GM18517 (cell line): ENCODE measurements around the gene TCEAL2.
"Not testable (repeated sequence)": the region's sequence is repeated elsewhere in the genome, so short reads cannot be mapped to it uniquely, and the experiment has no call there.

Source experiments
- ATAC-seq: cut with Tn5 transposase; IDR thresholded peaks from one replicate; pipeline ENCODE4 v1.9.1; 2021; ENCODE audit warnings: mild to moderate bottlenecking, moderate library complexity; ENCODE audit not compliant: unreplicated experiment

TCEAL2 gene

DNA sequence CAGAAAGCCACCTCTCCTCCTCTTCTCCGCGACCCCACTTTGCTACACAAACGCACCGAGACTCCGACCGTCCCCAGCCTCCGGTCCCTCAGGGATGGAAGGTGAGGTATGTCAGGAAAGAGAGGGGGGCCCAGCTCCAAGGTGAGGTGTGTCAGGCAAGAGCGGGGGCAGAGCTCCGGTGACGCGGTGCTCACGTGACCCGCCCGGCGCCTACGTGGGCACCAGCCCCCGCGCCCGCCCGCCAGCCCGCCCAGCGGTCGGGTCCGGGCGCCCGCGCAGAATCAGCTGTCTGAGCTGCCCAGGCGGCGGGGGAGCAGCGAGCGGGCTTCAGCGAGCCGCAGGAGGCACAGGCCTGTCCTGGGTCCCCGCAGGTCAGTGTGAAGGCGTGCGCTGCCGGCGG, at the start of gene TCEAL2:
TSS of gene TCEAL2 (plus strand) at position 244 of the 400 bp plus-strand sequence. CDS start 1,152 bp downstream, outside the sequence.
- ATAC-seq: not testable (repeated sequence)

- no peak for ATAC-seq
Measured at GRCh38 chrX:102077426-102077825, 48.1 kb upstream of the TCEAL2 start.

- no peak for ATAC-seq
Measured at GRCh38 chrX:102085706-102086105, 39.8 kb upstream of the TCEAL2 start.

- no peak for ATAC-seq
Measured at GRCh38 chrX:102113367-102113766, 12.1 kb upstream of the TCEAL2 start.

- no peak for ATAC-seq
Measured at GRCh38 chrX:102115748-102116147, 9.7 kb upstream of the TCEAL2 start.

- not testable (repeated sequence) for ATAC-seq
Measured at GRCh38 chrX:102125014-102125413, 465 bp upstream of the TCEAL2 start.

GRCh38 chrX:102126080-102126818, 770 bp downstream of the TCEAL2 start:
- not testable (repeated sequence) for ATAC-seq

DNA sequence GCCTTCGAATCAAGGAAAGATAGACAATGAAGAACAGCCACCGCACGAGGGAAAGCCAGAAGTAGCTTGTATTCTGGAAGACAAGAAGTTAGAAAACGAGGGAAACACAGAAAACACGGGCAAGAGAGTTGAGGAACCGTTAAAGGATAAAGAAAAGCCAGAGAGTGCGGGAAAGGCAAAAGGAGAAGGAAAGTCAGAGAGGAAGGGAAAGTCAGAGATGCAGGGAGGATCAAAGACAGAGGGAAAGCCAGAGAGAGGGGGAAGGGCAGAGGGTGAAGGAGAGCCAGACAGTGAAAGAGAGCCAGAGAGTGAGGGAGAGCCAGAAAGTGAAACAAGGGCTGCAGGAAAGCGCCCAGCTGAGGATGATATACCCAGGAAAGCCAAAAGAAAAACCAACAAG, 1.4 kb downstream of the TCEAL2 start:
- ATAC-seq: no peak

GRCh38 chrX:102129473-102129872, 4.0 kb downstream of the TCEAL2 start:
- ATAC-seq: no peak

DNA sequence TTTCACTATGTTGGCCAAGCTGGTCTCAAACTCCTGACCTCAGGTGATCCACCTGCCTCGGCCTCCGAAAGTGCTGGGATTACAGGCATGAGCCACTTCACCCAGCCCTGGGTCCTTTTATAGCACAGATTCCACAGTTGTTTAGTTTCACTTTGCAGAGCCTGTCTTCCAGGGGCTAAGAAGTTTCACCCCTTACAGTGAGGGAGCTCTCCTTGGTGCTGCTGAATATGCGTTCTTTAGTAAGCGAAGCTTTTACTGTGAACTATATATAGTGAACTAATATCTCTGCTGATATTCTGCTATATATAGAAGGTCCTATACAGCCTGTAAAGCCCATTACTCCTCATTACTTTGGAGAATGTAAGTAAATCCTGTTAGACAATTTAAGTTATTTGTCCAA, 12.6 kb downstream of the TCEAL2 start:
- no peak for ATAC-seq

- not testable (repeated sequence) for ATAC-seq
Measured at GRCh38 chrX:102140876-102141275, 15.4 kb downstream of the TCEAL2 start.

DNA sequence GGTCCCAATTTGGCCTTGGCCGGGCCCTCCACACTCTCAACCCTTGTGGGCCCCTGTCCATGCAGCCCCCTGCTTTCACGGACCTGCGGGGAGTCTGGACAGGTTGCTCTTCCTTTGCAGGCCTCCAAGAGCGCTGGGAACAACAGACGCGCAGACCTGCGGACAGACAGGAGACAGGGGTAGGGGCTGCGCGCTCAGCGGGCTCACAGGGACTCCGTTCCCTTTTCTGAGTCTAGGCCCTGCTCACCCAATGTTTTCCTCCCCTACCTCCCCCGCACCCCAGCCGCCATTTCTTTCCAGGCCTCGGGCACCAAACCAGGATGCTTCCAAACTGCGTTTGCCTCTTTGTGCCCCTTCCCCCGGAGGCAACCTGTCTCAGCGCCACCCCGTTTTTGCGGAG, 16.2 kb downstream of the TCEAL2 start:
- ATAC-seq: not testable (repeated sequence)

DNA sequence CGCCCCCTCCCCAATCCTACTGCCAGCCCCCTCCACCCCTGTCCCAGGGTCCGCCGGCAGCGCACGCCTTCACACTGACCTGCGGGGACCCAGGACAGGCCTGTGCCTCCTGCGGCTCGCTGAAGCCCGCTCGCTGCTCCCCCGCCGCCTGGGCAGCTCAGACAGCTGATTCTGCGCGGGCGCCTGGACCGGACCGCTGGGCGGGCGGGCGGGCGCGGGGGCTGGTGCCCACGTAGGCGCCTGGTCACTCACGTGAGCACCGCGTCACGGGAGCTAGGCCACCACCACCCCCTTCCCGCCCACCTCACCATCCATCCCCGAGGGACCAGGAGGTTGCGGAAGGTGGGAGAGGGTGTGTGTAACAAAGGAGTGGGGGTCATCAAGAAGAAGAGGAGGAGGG, 16.8 kb downstream of the TCEAL2 start, which contains the start of gene TCEAL6:
TSS of gene TCEAL6 (minus strand) at position 208 of the 400 bp plus-strand sequence.
- ATAC-seq: not testable (repeated sequence)

GRCh38 chrX:102154218-102154860, 28.9 kb downstream of the TCEAL2 start:
- ATAC-seq: no peak

DNA sequence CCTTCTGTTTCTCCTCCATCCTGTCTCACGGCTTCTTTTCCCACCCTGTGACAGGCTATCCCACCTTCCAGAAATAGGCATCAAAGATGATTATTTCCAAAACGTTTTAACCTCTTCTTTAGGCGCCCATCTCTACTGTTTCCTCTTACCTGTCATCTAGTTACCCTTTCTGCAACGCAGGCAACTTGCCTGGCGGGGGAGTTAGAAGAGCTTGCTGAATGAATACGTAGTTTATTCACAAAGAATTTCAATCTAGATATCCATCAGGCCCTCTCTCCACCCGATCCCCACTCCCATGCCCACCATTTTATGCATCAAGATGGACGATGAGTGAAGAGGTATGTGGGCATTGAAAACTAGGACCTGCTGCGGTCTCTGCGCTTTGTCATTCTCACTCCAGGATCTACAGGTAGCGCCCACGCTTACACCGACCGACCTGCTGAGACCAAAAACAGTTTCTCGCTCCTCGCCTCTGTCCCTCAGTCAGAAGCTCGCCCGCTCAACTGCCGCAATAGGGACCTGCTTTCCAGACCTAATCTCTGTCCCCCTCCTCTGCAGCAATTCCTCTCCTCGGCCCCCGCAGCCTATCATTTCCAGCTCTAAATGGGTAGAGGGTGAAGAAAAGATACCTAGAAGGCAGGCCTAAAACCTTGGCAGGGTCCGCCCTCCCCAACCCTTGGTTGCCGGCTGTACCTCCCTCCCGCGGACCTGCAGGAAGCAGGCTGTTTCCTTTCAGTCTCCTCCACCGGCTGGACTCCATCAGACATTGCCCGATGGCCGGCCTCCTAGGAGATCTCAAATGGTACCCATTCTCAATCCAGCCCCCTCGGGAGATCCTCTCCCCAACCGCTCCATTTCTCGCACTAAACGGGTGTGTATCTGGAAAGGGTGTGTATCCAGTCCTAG, 29.7 kb downstream of the TCEAL2 start:
- peak; percentile 37 for ATAC-seq

GRCh38 chrX:102155806-102156179, 30.3 kb downstream of the TCEAL2 start, which contains the start of gene BEX5:
TSS of gene BEX5 (minus strand) at chrX:102155977. CDS start at chrX:102154265, 1,712 bp downstream.
- peak; percentile 91 for ATAC-seq
